ENCODE measurements around the gene DAPK3. TPM values are rescaled to one million over a fixed set of nuclear protein-coding genes. Genes with fewer than 3 reads are reported as not detected.
"Not testable (repeated sequence)": the region's sequence is repeated elsewhere in the genome, so short reads cannot be mapped to it uniquely, and the experiment has no call there.

DAPK3 gene
- total and polyA plus RNA-seq, 8 donors: 20.6 to 61.4 (median 30.4) TPM

DNA sequence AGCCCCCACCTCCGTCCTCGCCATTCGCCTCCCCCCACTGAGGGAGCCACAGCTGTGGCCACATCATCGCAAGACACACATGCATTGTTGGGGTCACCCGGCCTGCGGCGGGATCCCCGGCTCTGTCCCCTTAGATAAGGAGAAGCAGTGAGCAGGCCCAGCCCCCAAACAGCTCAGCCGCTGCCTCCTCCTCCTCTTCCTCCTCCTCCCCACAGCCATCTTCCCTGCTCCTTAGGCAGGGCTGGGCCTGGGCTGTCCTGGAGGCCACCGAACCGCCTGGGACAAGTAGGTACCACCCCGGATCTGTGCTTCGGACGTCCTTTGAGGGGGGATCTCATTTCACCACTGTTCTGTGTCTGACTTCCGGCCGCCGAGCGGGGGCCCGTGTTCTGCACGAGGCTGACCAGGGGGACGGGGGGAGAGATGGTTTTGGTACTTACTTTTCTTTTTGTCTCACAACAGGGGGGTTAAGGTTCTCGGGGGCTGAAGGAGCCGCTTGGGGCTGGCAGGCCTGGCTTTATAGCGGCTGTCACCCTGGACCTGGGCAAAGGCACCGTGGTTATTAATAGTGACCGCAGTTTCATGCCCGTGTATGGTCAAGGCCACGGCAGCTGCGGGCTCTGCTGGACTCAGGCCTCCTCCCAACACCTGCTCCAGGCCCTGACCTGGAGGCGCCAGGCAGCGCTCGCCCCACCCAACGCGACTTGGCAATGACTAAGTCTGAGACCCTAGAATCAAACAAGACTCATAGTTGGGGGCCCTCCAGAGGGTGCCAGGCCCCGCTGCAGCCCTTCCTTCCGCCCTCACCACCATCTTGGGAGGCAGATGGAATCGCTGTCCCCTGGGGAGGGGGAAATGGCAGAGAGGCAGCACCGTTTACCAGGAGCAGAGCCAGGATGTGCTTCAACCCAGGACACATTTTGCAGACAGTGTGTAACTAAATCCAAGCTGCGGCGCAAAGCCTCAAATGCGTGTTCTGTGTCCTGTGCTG, 19.7 kb downstream of the DAPK3 start:
- H3K9me3 ChIP-seq: no peaks in the 10 kb centered on the region
- no peak for FAIRE-seq
- WGBS, 2 donors: 41 to 48% methylated on average over 40 to 41 of the region's 41 CpGs
- H3K36me3 ChIP-seq: no peaks in the 10 kb centered on the region
- H3K27ac ChIP-seq: peak overlapping the region in 1 of 4 donors; percentile 48
- peak overlapping the region in 1 of 4 donors; percentile 12 for H3K4me3 ChIP-seq
- H3K27me3 ChIP-seq: no peaks in the 10 kb centered on the region
- H3K4me1 ChIP-seq: peaks cover 0 to 3% (median 0%) of the 10 kb centered on the region in 3 donors
- TF ChIP-seq, protein P1, sequence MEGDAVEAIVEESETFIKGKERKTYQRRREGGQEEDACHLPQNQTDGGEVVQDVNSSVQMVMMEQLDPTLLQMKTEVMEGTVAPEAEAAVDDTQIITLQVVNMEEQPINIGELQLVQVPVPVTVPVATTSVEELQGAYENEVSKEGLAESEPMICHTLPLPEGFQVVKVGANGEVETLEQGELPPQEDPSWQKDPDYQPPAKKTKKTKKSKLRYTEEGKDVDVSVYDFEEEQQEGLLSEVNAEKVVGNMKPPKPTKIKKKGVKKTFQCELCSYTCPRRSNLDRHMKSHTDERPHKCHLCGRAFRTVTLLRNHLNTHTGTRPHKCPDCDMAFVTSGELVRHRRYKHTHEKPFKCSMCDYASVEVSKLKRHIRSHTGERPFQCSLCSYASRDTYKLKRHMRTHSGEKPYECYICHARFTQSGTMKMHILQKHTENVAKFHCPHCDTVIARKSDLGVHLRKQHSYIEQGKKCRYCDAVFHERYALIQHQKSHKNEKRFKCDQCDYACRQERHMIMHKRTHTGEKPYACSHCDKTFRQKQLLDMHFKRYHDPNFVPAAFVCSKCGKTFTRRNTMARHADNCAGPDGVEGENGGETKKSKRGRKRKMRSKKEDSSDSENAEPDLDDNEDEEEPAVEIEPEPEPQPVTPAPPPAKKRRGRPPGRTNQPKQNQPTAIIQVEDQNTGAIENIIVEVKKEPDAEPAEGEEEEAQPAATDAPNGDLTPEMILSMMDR (IDR thresholded peaks at IDR 0.05): no peak
- DNase-seq: peak in 3 of 6 donors; percentile 45 to 65 (median 49)
- peak; percentile 52 to 87 (median 62) for ATAC-seq
- intact Hi-C loops (cut with DNase I): no loop called here

DNA sequence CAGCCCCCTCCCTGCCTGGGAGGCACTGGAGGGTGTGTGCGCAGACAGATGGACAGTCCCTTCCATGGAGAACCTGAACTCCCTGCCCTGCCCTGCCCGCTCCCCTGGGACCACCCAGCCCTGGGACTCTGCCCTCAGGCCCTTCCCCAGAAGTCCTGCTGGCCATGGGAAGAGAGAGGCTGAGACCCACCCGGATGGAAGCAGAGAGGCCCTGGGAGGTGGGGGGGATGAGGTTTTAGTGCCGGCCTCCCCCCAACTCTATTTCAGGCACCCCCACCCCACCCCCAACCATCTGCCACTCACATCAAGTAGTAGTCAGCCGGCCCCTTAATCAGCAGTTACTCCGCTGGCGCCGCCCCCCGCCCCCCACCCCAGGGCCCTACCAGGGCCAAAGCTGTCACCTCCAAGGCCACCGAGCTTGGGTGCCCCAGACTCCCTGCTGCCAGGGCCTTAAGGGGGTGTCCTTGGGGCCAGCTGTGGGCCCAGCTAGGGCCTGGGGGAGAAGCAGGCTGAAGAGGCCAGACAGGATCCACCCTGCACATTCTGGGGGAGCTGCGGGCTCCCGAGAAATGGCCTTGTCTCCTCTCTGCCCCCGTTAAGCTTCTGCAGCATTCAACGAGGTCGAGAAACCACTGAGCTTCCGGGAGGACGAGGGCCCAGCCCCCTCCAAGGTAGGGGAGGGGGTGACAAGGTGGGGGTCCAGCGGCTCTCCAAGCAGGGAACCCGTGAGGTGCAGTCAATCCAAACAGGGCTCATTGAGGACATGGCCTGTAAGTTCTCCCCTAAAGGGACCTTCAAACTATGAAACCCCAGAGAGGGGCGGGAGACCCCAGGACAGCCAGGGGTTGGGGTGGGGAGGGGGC, 20.7 kb downstream of the DAPK3 start:
- TF ChIP-seq, protein P1 (IDR thresholded peaks at IDR 0.05): no peak
- Histone ChIP-seq H3K9me3 (no peaks in the 10 kb centered on the region), H3K36me3 (no peaks in the 10 kb centered on the region), H3K27ac (no peak overlapping the region), H3K4me3 (peak overlapping the region in 1 of 4 donors; percentile 12), H3K4me1 (peaks cover 0 to 3% (median 0%) of the 10 kb centered on the region in 3 donors), H3K27me3 (no peaks in the 10 kb centered on the region)
- WGBS, 2 donors: 33 to 35% methylated on average over 20 of the region's 20 CpGs
- ATAC-seq: peak in 2 of 4 donors; percentile 35 to 71
- no peak for DNase-seq
- no peak for FAIRE-seq
- intact Hi-C loops (cut with DNase I): no loop called here

DNA sequence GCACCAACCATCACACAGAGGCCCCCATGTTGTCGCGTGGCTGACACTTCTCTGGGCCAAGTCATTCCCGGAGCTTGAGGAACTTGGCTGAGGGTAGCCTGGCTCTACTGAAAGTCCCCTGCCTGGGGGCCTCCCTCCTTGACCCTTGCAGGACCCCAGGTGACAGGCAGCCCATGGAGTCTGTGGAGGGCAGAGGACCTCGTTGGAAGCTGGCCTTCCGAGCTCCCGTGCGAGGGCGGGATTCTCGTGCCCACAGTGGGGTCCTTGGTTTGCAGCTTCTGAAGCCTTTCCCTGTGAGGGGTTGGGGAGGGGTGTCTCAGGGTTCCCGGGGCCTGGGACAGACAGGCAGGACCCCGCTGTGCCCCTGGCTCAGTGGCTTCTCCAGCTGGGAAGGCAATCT, 21.6 kb downstream of the DAPK3 start:
- H3K4me1 ChIP-seq: peaks cover 0 to 3% (median 0%) of the 10 kb centered on the region in 3 donors
- no peak overlapping the region for H3K4me3 ChIP-seq
- H3K9me3 ChIP-seq: no peaks in the 10 kb centered on the region
- ATAC-seq: no peak
- TF ChIP-seq, protein P1 (IDR thresholded peaks at IDR 0.05): no peak
- DNase-seq: no peak
- no peak for FAIRE-seq
- WGBS, 2 donors: 87 to 90% methylated on average over 10 to 11 of the region's 11 CpGs
- no peak overlapping the region for H3K27ac ChIP-seq
- H3K36me3 ChIP-seq: no peaks in the 10 kb centered on the region
- no peaks in the 10 kb centered on the region for H3K27me3 ChIP-seq
- intact Hi-C loops (cut with DNase I): no loop called here

DNA sequence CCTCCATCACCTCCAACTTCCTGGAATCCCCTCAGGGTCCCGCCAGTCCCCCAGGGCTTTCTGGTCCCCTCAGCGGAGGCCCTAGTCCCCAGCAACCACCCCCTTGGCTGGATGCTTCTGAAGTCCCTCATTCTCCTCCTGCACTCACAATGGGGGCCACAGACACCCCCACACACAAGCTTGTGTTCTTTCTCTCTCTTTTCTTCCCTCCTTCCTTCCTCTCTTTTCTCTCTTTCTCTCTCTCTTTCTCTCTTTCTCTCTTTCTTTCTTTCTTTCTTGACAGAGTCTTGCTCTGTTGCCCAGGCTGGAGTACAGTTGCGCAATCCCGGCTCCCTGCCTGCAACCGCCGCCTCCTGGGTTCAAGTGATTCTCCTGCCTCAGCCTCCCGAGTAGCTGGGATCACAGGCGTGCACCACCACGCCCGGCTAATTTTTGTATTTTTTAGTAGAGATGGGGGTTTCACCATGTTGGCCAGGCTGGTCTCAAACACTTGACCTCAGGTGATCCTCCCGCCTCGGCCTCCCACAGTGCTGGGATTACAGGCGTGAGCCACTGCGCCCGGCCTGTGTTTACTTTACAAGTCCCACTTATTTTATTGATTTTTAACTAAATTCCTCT, 23.5 kb downstream of the DAPK3 start:
- H3K4me1 ChIP-seq; H3K4me3 ChIP-seq; intact Hi-C loops (cut with DNase I); FAIRE-seq; H3K36me3 ChIP-seq; H3K9me3 ChIP-seq; ATAC-seq; H3K27ac ChIP-seq; DNase-seq; H3K27me3 ChIP-seq: not testable (repeated sequence)
- 78 to 84% methylated on average over 15 of the region's 15 CpGs for WGBS, 2 donors

DNA sequence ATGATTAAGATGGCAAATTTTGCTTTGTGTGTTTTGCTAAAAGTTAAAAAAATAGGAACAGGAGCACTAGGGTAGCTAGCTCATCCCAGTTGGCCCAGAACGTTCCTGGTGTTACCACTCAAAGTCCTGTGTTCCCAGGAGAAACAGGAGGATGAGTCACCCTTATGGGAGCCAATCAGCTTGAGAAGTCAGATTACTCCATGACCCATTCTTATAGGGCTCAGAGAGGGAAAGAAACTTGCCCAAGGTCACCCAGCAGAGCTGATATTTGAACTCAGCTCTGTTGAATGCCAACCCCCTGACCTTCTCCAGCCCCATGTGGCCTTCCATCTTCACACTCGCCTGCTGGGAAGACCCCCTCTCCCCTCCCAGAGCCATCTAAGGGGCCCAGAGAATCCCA, 25.1 kb downstream of the DAPK3 start:
- Histone ChIP-seq H3K4me3 (no peak overlapping the region), H3K4me1 (peaks cover 0 to 3% (median 0%) of the 10 kb centered on the region in 3 donors), H3K36me3 (no peaks in the 10 kb centered on the region), H3K9me3 (no peaks in the 10 kb centered on the region), H3K27me3 (no peaks in the 10 kb centered on the region), H3K27ac (no peak overlapping the region)
- TF ChIP-seq, protein P1 (IDR thresholded peaks at IDR 0.05): no peak
- FAIRE-seq (no peak), DNase-seq (no peak), ATAC-seq (no peak)
- WGBS, 2 donors: 39 to 42% methylated on average over 2 of the region's 2 CpGs
- intact Hi-C loops (cut with DNase I): loop anchor here in 1 of 3 donors (1.0 kb wide), 1 partner anchor 20 kb away; no protein-coding TSS in a partner anchor
